ENCODE measurements around the gene DPP3.
A peak's percentile ranks its signal among the peaks of the same experiment; 100 is the strongest.

DPP3 gene

DNA sequence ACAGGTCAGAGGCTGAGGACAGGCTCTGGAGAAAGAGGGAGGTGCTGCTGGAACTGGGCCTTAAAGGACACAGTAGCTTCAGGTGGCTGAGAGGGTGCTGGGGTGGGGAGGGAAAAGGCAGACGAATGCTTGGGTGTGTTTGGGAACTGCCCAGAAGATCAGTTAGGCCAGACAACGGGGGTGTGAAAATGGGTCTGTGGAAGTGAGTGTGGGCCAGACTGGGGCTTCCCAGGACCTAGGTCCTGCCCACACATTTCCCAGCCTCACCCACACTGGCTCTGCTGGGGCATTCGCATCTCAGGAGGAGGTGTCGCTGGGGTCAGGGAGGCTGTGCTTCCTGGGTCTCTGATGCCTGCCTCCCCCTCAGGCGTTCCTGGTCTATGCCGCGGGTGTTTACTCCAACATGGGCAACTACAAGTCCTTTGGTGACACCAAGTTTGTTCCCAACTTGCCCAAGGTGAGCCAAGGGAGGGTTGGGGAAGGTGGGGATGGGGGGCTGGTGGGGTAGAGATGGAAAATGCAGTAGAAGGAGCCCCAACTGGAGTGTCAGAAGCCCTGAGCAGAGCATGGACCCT lies 4.7 kb downstream of the DPP3 start:
- no peak for DNase-seq (ENCODE audit: low spot score)

DNA sequence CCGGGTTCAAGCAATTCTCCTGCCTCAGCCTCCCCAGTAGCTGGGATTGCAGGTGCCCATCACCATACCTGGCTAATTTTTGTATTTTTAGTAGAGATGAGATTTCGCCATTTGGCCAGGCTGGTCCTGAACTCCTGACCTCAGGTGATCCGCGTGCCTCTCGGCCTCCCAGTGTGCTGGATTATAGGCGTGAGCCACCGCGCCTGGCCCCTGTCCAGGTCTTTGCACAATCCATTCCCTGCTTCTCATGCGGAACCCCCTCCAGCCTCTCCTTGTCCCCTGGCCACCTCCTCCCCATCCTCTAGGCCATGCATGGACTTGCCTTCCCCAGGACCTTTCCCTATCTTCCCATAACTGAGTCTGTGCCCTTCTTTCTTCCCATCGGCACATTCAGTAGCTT lies 8.7 kb downstream of the DPP3 start:
- DNase-seq (ENCODE audit: low spot score): no peak

DNA sequence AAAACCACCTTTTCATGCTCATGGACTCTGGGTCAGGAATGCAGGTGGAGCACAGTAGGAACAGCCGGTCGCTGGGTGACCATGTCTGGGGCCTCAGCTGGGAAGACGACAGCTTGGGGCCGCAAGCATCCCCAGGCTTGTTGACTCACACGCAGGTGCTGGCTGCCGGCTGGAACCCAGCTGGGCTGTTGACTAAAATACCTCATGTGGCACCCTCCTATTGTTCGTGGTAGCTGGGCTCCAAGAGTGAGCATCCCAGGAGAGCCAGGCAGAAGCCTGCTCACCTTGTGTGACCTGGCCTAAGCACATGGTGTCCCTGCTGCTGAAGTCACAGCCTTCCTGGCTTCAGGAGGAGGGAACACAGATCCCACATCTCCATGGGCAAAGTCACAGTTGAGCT lies 9.4 kb downstream of the DPP3 start:
- no peak for DNase-seq (ENCODE audit: low spot score)

DNA sequence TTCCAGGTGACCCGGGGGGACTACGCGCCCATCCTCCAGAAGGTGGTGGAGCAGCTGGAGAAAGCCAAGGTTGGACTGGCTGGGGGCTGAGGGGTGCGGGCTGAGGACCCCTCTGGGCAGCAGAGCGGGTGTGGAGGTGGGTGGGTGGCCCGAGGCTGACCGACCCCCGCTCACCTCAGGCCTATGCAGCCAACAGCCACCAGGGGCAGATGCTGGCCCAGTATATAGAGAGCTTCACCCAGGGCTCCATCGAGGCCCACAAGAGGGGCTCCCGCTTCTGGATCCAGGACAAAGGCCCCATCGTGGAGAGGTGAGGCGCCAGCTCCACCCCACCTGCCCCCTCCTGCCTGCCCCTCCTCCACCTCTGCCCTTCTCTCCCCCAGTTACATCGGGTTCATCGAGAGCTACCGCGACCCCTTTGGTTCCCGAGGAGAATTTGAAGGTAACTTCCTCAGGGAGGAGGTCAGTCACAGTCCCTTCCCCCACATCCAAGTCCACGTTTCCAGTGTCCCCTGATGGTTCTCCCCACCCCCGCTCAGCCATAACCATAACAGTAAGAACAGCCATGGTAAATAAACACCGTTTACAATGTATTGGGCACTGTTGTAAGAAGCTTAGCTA lies 11.2 kb downstream of the DPP3 start:
- DNase-seq (ENCODE audit: low spot score): no peak

DNA sequence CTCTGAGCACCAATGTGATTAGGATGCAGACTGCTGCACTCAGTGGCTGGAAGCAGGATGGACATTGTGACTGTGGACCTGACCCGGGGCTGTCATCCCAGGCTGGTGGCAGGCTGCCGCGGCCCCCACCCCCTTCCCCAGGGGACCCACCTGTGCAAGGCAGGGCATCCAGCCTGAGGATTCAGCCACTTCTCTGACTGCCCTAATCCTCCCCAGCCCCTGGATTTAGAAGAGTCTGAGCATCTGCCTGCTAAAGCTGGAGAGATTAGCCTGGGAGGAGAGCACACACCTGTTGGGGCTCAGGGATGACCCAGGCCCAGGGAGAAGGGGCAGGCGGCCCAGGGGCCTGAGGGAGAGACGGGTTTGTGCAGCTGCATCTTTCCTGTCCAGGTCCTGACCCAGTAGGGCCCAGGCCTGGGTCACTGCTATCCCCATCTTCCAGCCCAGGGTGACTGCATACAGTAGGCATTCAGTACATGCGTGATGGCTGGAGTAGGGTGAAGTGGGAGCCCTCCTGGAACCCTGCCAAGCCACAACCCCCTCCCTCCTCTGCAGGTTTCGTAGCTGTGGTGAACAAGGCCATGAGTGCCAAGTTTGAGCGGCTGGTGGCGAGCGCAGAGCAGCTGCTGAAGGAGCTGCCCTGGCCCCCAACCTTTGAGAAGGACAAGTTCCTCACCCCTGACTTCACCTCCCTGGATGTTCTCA lies 12.1 kb downstream of the DPP3 start:
- DNase-seq (ENCODE audit: low spot score): no peak

DNA sequence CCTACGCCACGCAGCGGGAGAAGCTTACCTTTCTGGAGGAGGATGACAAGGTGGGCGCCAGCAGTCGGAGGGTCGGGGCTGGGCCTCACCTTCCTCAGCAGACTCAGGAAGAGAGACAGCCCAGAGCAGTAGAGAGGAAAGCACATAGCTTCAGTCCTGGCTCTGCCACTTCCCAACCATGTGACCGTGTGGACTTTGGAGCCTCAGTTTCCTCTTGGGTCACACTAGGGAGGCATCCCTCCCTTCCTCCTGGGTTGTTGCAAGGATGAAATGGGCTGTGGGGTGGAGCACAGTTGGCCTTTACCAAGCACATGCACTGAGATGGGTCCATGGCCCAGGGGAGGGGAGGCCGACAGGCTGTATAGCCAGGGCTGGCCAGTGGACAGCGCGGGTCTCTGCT lies 12.9 kb downstream of the DPP3 start:
- no peak for DNase-seq (ENCODE audit: low spot score)

DNA sequence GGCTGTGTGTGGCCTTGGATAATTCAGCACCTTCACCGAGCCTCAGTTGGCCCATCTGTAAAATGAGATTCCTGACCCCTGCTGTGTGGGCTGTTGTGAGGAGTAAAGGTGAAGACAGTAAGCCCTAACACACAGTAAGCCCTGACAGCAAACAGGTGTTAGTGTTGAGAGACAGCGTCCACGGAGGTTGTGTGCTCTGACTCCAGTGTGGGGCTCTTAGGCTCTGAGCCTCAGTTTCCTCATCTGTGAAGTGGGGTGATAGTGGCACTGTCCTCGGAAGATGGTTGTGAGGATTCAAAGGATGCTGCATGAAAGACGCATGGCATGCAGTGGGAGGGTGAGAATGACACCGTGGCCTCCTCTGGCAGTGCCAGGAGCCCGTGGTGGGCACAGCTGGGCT lies 14.2 kb downstream of the DPP3 start:
- no peak for DNase-seq (ENCODE audit: low spot score)

DNA sequence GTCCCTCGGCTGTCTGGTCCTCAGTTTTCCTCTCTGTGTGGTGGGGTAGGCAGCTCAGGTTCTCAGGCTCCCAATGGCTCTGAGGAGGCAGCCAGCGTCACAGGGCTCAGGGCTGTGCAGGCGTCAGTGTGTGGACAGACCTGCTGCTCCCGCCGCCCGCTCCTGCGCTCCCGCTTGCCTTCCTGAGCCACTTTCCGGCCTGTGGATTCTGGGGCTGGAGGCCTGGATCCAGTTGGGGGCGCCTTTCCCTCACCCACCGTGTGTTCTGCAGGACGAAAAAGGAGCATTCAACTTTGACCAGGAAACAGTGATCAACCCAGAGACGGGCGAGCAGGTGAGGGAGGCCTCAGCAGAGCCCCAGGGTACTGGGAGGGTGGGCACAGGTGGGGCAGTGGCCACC lies 14.7 kb downstream of the DPP3 start:
- DNase-seq (ENCODE audit: low spot score): no peak

DNA sequence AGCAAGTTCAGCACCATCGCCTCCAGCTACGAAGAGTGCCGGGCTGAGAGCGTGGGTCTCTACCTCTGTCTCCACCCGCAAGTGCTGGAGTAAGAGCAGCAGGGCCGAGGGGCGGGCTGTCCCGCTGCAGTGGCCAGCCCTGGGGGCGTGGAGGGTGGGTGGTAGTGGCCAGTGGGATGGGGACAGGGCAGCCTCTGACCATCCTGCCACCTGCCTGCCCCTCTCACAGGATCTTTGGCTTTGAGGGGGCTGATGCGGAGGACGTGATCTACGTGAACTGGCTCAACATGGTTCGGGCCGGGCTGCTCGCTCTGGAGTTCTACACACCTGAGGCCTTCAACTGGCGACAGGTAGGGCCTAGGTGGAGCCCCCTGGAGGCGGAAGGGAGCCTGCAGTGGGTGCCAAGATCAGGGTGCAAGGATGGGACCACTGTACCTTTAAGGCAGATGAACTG lies 15.2 kb downstream of the DPP3 start:
- DNase-seq (ENCODE audit: low spot score): no peak

DNA sequence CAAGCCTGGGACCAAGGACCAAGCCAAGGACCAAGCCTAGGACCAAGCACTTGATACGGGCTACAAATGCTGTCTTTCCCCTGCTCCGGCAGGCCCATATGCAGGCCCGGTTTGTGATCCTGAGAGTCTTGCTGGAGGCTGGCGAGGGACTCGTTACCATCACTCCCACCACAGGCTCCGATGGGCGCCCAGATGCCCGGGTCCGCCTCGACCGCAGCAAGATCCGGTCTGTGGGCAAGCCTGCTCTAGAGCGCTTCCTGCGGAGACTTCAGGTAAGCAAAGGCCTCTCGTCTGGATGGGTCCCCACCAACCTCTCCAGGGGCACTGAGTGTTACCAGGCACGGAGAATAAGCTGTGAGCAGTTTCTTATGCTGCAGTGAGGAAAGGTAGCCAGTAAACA lies 17.0 kb downstream of the DPP3 start:
- no peak for DNase-seq (ENCODE audit: low spot score)

DNA sequence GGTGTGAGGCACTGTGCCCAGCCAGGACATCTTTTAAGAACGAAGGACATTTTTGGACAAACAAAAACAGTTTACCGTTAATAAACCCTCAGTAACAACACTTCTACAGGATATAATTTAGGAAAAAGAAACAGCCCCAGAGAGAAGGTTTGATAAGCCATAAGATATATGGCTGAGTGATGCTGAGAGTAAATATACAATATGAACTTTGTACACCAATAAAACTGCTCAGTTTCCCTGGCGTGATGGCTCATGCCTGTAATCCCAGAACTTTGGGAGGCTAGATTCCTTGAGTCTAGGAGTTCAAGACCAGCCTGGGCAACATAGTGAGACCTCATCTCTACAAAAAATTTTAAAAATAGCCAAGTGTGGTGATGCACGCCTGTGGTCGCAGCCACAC lies 18.3 kb downstream of the DPP3 start:
- no peak for DNase-seq (ENCODE audit: low spot score)

DNA sequence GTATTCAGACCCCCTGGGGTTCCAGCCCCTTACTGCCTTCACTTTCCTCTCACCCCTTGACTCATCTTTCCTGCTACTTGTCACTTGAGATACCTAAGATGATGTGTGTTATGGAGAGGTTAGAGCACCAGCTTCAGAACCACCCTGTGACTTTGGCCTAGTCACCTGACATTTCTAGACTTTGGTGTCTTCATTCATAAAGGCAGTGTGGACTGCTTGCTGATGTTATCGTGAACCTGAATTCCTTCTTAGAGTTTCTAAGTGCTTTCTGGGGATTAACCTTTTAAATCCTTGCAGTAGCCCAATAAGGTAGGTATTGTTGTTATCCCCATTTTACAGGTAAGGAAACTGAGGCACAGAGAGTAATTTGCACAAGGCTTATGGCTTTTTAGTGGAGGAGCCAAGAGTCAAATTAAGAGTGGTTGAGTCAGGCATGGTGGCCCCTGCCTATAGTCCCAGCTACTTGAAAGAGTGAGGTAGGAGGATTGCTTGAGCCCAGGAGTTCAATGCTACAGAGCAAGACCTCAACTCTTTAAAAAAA lies 25.1 kb downstream of the DPP3 start:
- DNase-seq (ENCODE audit: low spot score): no peak

DNA sequence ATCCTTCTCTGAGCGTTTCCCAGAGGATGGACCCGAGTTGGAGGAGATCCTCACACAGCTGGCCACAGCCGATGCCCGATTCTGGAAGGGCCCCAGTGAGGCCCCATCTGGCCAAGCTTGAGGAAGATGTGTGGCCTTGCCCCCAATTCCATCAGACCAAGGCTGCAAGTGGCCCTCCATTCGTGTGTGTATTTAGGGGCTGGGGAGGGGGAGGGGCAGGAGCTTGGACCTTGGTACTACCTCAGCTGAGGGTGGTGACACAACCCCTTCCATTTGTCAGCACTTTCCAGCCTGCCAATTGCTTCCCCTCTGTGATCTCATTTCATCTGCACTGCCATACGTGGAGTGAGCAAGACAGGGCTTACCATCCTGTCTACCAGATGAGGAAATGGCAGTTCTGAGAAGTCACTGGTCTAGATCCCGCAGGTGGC lies 28.9 kb downstream of the DPP3 start:
- no peak for DNase-seq (ENCODE audit: low spot score)

DNA sequence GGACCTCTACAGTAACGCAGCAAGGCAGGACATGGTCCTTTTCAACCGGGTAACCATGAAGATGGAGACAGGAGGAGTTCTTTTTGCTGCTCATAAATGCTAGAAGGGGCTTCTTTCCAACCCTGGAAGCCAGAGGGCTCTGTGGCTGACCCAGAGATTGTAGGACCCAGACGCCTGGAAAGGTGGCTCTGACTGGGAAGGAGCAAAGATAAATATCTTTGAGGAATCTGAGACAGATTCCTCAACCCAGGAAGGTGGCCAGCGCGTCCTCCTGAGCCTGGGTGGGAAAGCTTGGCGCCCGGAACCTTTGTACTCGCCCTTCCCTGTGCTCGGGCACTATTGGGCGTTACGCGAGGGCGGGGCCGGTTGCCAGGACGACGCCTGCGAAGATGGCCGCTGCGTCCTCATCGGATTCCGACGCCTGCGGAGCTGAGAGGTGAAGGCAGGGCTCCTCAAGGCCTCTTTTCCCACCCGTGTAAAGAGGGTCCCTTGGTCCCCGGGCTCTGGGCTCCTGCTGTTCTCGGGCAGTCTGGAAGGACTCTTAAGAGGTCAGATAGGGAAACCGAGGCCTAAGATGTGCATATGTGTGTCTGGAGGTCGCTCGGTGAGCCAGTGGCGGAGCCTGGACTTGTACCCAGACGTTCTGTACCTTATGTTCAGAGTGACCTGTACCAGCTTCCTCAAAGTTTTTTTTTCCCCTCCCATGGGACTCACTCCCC lies 30.2 kb downstream of the DPP3 start, which contains the start of gene BBS1:
TSS of gene BBS1 (plus strand) at position 365 of the 719 bp plus-strand sequence. CDS start at position 390, 25 bp downstream.
- peak; percentile 69 for DNase-seq (ENCODE audit: low spot score)

DNA sequence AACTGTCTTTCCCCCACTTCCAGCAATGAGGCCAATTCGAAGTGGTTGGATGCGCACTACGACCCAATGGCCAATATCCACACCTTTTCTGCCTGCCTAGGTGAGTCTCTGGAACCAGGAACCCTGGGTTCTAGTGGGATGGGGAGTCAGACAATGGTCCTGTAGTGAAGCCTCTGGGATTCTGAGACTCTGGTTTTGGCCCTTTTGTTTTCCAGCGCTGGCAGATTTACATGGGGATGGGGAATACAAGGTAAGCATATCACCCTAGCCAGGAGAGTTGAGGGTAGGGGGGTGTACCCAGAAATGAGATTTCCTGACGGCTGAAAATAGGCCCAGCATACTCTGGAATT lies 30.7 kb downstream of the DPP3 start:
- DNase-seq (ENCODE audit: low spot score): no peak

DNA sequence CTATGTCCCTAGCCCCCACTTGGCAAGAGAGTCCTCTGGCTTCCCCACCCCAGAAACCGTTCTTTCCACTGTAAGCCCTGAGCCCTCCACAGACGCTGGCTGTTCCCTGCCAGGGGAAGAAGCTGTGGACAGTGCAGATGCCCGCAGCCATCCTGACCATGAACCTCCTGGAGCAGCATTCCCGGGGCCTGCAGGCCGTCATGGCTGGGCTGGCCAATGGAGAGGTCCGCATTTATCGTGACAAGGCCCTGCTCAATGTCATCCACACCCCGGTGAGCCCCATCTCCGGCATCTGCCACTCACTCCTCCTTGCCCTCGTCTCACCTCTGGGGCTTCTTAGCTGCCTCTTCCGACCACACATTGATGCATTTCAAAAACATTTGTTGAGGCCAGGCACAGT lies 43.4 kb downstream of the DPP3 start:
- no peak for DNase-seq (ENCODE audit: low spot score)

DNA sequence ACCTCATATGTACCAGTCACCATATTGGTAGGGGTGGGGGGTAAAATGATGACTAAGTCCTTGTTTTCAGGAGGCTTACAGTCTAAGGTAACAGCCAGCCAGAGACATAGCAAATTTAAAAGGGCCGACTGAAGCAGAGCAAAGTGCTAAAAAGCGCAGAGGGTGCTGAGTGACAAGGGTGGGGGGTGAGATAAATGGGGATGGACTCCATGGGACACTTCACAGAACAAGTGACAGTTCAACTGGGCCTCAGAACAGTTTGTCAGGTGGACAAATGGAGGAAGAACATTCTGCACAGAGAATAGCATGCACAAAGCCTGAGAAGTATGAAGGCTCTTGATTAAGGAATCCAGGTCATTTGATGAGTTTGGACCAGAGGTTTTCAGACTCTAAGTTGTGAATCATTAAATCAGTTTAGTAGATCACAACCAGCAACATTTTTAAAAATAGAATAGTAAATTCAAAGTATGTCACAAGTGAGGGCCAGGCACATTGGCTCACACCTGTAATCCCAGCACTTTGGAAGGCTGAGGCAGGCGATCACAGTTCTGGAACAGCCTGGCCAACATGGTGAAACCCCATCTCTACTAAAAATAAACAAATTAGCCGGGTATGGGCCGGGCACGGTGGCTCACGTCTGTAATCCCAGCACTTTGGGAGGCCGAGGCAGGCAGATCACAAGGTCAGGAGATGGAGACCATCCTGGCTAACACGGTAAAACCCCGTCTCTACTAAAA lies 44.2 kb downstream of the DPP3 start:
- DNase-seq (ENCODE audit: low spot score): no peak

DNA sequence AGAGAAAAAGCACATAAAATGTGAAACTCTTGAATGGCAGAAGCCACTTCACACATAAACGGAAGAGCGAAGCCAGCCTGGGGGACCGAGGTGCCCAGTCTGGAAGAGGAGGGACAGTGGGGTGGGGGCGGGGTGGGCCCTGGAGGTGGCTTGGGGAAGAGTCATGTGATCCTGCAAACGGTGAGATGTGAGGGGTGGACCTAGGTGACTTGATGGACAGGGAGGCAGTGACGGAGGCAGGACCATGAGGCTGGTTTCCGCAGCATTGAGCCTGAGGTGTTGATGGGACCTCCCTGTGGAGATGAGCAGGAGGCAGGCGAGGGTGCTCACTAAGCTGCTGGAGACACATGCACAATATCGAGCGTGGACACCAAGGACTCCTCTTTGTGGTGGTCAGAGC lies 48.8 kb downstream of the DPP3 start:
- DNase-seq (ENCODE audit: low spot score): no peak

DNA sequence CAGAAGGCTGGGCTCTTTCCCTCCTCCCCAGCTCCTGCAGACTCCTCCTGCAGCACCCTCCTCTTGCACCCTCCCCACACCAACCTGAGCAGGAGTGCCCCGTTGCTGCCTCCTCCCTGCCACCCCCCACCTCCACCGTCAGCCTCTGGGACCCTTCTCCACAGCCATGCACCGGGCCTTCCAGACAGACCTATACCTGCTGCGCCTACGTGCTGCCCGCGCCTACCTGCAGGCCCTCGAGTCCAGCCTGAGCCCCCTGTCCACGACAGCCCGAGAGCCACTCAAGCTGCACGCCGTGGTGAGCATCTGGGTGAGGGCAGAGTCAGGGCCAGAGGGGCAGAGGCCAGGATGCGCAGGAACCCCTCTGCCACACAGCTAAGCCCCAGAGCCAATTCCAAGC lies 49.4 kb downstream of the DPP3 start:
- no peak for DNase-seq (ENCODE audit: low spot score)

DNA sequence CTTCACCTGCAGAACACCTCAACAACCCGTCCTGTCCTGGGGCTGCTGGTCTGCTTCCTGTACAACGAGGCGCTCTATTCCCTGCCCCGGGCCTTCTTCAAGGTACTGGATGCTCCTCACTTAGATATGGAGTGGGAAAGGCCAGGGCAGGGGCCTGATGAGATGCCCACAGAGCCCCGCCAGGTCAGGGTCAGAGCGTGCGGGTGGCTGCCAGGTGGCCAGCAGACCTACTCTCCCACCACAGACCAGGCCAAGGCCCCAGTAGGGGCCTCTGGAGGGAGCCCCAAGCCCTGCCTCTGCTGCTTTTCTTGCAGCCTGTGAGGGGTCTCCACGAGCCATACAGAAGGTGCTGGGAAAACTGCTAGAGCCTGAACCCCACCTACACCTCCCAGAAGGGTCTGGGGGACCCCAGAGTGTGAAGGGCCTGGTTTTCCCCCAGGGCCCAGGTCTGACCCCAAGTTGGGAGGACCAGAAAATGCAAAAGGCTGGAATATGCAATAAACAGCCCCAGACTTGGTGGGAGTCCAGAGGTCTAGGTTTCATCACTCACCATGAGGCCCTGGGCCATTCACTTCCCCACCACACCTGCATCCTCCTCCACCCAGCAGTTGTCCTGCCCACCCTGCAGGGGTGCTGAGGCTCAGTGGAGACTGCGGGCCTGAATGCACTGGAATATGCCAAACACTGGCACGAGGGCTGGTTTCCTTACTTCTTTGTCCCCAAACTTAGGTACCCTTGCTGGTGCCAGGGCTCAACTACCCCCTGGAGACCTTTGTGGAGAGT lies 50.9 kb downstream of the DPP3 start:
- DNase-seq (ENCODE audit: low spot score): no peak

DNA sequence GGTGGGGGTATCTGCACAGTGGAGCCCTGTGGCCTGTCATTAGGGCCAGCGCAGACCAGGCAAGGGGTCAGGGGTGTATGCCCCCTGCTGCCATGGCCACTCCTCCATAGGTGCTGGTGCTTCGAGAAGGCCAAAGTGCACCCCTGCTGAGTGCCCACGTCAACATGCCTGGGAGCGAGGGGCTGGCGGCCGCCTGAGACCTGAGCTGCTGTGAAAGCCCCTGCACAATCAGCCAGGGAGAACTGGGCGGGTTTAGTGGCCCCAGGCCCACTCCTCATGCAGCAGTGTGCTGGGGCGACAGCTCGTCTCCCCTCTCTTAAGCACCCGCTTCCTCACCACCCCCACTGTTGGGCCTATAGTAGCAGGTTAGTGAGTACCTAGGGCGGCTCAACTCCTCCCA lies 51.6 kb downstream of the DPP3 start:
- DNase-seq (ENCODE audit: low spot score): no peak

Data from globus pallidus (tissue), 1 donor.